H1 (cell line): Measurements from ENCODE around the gene OR56A5. TPM values are rescaled to one million over a fixed set of nuclear protein-coding genes. Genes with fewer than 3 reads are reported as not detected.

Experiments used
- CTCF ChIA-PET: fragments of 300-600 bp; sonication (Branson Sonifier 250); formaldehyde crosslinking; loops from one replicate; lab custom pipeline; 2021; ENCODE audit not compliant: partially characterized antibody; lab: Charles Lee
- POLR2A ChIA-PET: fragments of 300-600 bp; sonication (Branson Sonifier 250); formaldehyde crosslinking; loops from one replicate; lab custom pipeline; 2021; ENCODE audit warnings: inconsistent platforms; ENCODE audit not compliant: partially characterized antibody; lab: Charles Lee
- DNase-seq, 2 experiments: peaks; one replicate each; pipeline versions ENCODE4 v3.0.0 to v3.0.0-alpha.2; 2010 to 2022; ENCODE audit warnings: low spot score in 2 of 2, low read depth in 1 of 2, mixed read lengths in 1 of 2
- FAIRE-seq: peaks from 2 replicates; lab custom pipeline; 2011; peaks lifted over from hg19 to GRCh38; lab: Jason Lieb, UNC
- H2AFZ ChIP-seq: 2 replicates; pipeline ENCODE4 v1.8.1; 2012; ENCODE audit warnings: low read length, inconsistent platforms
- H2AK5ac ChIP-seq: 2 replicates; pipeline ENCODE4 v1.6.1; 2013; ENCODE audit warnings: low read depth, low read length
- H2BK120ac ChIP-seq: replicated peaks from 2 replicates; pipeline ENCODE3; 2013; ENCODE audit warnings: low read depth, low read length, inconsistent platforms
- H2BK12ac ChIP-seq: 2 replicates; pipeline ENCODE4 v1.6.1; 2013; ENCODE audit warnings: low read depth, low read length
- H2BK15ac ChIP-seq: 2 replicates; pipeline ENCODE4 v1.6.1; 2013; ENCODE audit warnings: low read length
- H2BK20ac ChIP-seq: 2 replicates; pipeline ENCODE4 v1.6.1; 2013; ENCODE audit warnings: low read length
- H2BK5ac ChIP-seq: 2 replicates; pipeline ENCODE4 v1.6.1; 2013; ENCODE audit warnings: low read depth, low read length
- H3K14ac ChIP-seq: 2 replicates; pipeline ENCODE4 v1.6.1; 2013; ENCODE audit warnings: inconsistent platforms; ENCODE audit not compliant: insufficient read length
- H3K18ac ChIP-seq: 2 replicates; pipeline ENCODE4 v1.6.1; 2013; ENCODE audit warnings: low read length; ENCODE audit errors: extremely low read depth
- H3K23ac ChIP-seq: 2 replicates; pipeline ENCODE4 v1.6.1; 2013; ENCODE audit warnings: inconsistent platforms; ENCODE audit not compliant: insufficient read length
- H3K23me2 ChIP-seq: 2 replicates; pipeline ENCODE4 v1.6.1; 2013; ENCODE audit warnings: low read depth, low read length
- H3K27ac ChIP-seq: 2 replicates; pipeline ENCODE4 v1.6.1; 2011; ENCODE audit warnings: low read depth, low read length, inconsistent platforms
- H3K27me3 ChIP-seq, 4 experiments: replicated peaks in 1 of 4; 1 replicate in 1 of 4; 2 replicates in 3 of 4; pipeline versions ENCODE4 v1.6.1 to v1.8.1; 2011 to 2013; ENCODE audit warnings: low read length in 3 of 4, mild to moderate bottlenecking in 3 of 4, inconsistent platforms in 2 of 4, mixed read lengths in 2 of 4, moderate library complexity in 1 of 4; ENCODE audit not compliant: control insufficient read depth in 3 of 4, insufficient read depth in 3 of 4; ENCODE audit errors: extremely low read depth in 1 of 4
- H3K36me3 ChIP-seq, 4 experiments: 2 replicates each; pipeline versions ENCODE4 v1.6.1 to v1.8.1; 2011 to 2013; ENCODE audit warnings: mild to moderate bottlenecking in 4 of 4, low read length in 3 of 4, moderate library complexity in 2 of 4, control low read depth in 1 of 4, inconsistent platforms in 1 of 4; ENCODE audit not compliant: insufficient read depth in 4 of 4, control insufficient read depth in 2 of 4
- H3K4ac ChIP-seq: replicated peaks from 2 replicates; pipeline ENCODE3; 2013; ENCODE audit warnings: low read length, low read depth, mixed read lengths, inconsistent platforms; ENCODE audit not compliant: insufficient read length
- H3K4me1 ChIP-seq, 4 experiments: replicated peaks in 1 of 4; 1 replicate in 1 of 4; 2 replicates in 3 of 4; pipeline versions ENCODE4 v1.6.1 to v1.8.1; 2011 to 2013; ENCODE audit warnings: low read length in 3 of 4, inconsistent platforms in 2 of 4, mixed read lengths in 1 of 4; ENCODE audit not compliant: insufficient read depth in 4 of 4, control insufficient read depth in 3 of 4
- H3K4me2 ChIP-seq, 2 experiments: 2 replicates each; pipeline versions ENCODE4 v1.6.1 to v1.8.1; 2011 to 2013; ENCODE audit warnings: low read depth in 2 of 2, low read length in 2 of 2, control low read depth in 1 of 2, inconsistent platforms in 1 of 2, mild to moderate bottlenecking in 1 of 2; ENCODE audit not compliant: insufficient read depth in 1 of 2
- H3K4me3 ChIP-seq, 4 experiments: fragments of 200-600, 300-600 bp in 1 of 4; sonication (generic), shearing (Covaris generic), sonication (Bioruptor Twin) in 1 of 4; 2 replicates each; pipeline versions ENCODE4 v1.5.1 to v1.8.1; 2011 to 2016; ENCODE audit warnings: low read length in 4 of 4, low read depth in 3 of 4, control low read depth in 2 of 4, inconsistent platforms in 2 of 4, mild to moderate bottlenecking in 2 of 4, mixed read lengths in 1 of 4, moderate library complexity in 1 of 4; ENCODE audit not compliant: insufficient read depth in 2 of 4; ENCODE audit errors: extremely low read depth in 1 of 4
- H3K56ac ChIP-seq: replicated peaks from 2 replicates; pipeline ENCODE3; 2013; ENCODE audit warnings: low read depth, mild to moderate bottlenecking, mixed read lengths, low read length, inconsistent platforms; ENCODE audit not compliant: insufficient read length
- H3K79me1 ChIP-seq: 2 replicates; pipeline ENCODE4 v1.6.1; 2013; ENCODE audit warnings: low read depth, low read length, control low read depth
- H3K79me2 ChIP-seq, 2 experiments: 2 replicates each; pipeline versions ENCODE4 v1.6.1 to v1.8.1; 2012 to 2013; ENCODE audit warnings: low read length in 2 of 2, mild to moderate bottlenecking in 2 of 2, inconsistent platforms in 1 of 2; ENCODE audit not compliant: insufficient read depth in 2 of 2, control insufficient read depth in 1 of 2
- H3K9ac ChIP-seq, 4 experiments: replicated peaks in 1 of 4; 1 replicate in 1 of 4; 2 replicates in 3 of 4; pipeline versions ENCODE4 v1.6.1 to v1.8.1; 2011 to 2013; ENCODE audit warnings: low read depth in 3 of 4, low read length in 3 of 4, control low read depth in 2 of 4, mild to moderate bottlenecking in 2 of 4, moderate library complexity in 2 of 4, inconsistent platforms in 1 of 4; ENCODE audit errors: extremely low read depth in 1 of 4
- H3K9me3 ChIP-seq, 2 experiments: 2 replicates each; pipeline versions ENCODE4 v1.6.1 to v1.8.1; 2012 to 2013; ENCODE audit warnings: mild to moderate bottlenecking in 2 of 2, moderate library complexity in 2 of 2, control low read depth in 1 of 2, inconsistent platforms in 1 of 2, low read depth in 1 of 2, low read length in 1 of 2, mixed read lengths in 1 of 2; ENCODE audit not compliant: insufficient read depth in 2 of 2
- H4K20me1 ChIP-seq, 2 experiments: replicated peaks in 1 of 2; 2 replicates each; pipeline versions ENCODE3 to v1.8.1; 2011 to 2013; ENCODE audit warnings: inconsistent platforms in 2 of 2, low read length in 2 of 2, mild to moderate bottlenecking in 1 of 2; ENCODE audit not compliant: insufficient read depth in 2 of 2, control insufficient read depth in 1 of 2
- H4K5ac ChIP-seq: 2 replicates; pipeline ENCODE4 v1.6.1; 2013; ENCODE audit warnings: low read length, low read depth, mixed read lengths, inconsistent platforms; ENCODE audit not compliant: insufficient read length
- H4K8ac ChIP-seq: 2 replicates; pipeline ENCODE4 v1.8.0; 2013; ENCODE audit warnings: mild to moderate bottlenecking, moderate library complexity, low read length, inconsistent platforms; ENCODE audit not compliant: insufficient read depth; ENCODE audit errors: extremely low read depth
- H4K91ac ChIP-seq: replicated peaks from 2 replicates; pipeline ENCODE3; 2013; ENCODE audit warnings: low read length, mixed read lengths, inconsistent platforms; ENCODE audit not compliant: insufficient read length
- BCL11A ChIP-seq, 2 experiments: IDR thresholded peaks; one replicate each; pipeline ENCODE4 v1.6.1; 2011; ENCODE audit warnings: low read depth in 2 of 2, low read length in 2 of 2, mild to moderate bottlenecking in 2 of 2
- CBX5 ChIP-seq: fragments of 300-800, 300-1000 bp; sonication (generic); IDR thresholded peaks from 2 replicates; pipeline ENCODE4 v1.7.1; 2016; ENCODE audit warnings: antibody characterized with exemption, low read length, low read depth
- CEBPB ChIP-seq: IDR thresholded peaks from 2 replicates; pipeline ENCODE4 v1.6.1; 2012; ENCODE audit warnings: low read depth, low read length
- CREB1 ChIP-seq: IDR thresholded peaks from 2 replicates; pipeline ENCODE4 v1.6.1; 2012; ENCODE audit warnings: inconsistent platforms
- JUND ChIP-seq: IDR thresholded peaks from 2 replicates; pipeline ENCODE4 v1.6.1; 2011; ENCODE audit warnings: mild to moderate bottlenecking, improper control_type of control experiment, low read length
- KDM5A ChIP-seq: fragments of 200-600 bp; IDR thresholded peaks from 2 replicates; pipeline ENCODE4 v1.7.1; 2012; ENCODE audit warnings: mild to moderate bottlenecking, low read length, inconsistent platforms, mixed read lengths
- NRF1 ChIP-seq: IDR thresholded peaks from 2 replicates; pipeline ENCODE4 v1.6.1; 2011; ENCODE audit warnings: mild to moderate bottlenecking, low read depth, low read length, improper control_type of control experiment
- RXRA ChIP-seq: IDR thresholded peaks from 2 replicates; pipeline ENCODE4 v1.6.1; 2011; ENCODE audit warnings: low read depth, mild to moderate bottlenecking, low read length, moderate library complexity; ENCODE audit not compliant: insufficient read depth
- SRF ChIP-seq: IDR thresholded peaks from 2 replicates; pipeline ENCODE4 v1.6.1; 2011; ENCODE audit warnings: mild to moderate bottlenecking, low read depth, low read length, moderate library complexity
- TCF12 ChIP-seq: IDR thresholded peaks from 2 replicates; pipeline ENCODE4 v1.6.1; 2011; ENCODE audit warnings: low read depth, mild to moderate bottlenecking, low read length
- TEAD4 ChIP-seq: IDR thresholded peaks from 2 replicates; pipeline ENCODE4 v1.6.1; 2012; ENCODE audit warnings: low read depth, low read length, inconsistent platforms, mixed read lengths
- YY1 ChIP-seq: IDR thresholded peaks from 2 replicates; pipeline ENCODE4 v1.6.1; 2011; ENCODE audit warnings: low read depth, mild to moderate bottlenecking, low read length
- WGBS, 2 experiments: shearing (Covaris generic) in 1 of 2; methylation state at CpG; one replicate each; pipeline versions ENCODE4 v1.1.6 to v1.1.7; 2013 to 2015; ENCODE audit warnings: low lambda C conversion rate in 2 of 2, mixed read lengths in 2 of 2, inconsistent platforms in 1 of 2, low coverage in 1 of 2, missing lambda C conversion rate in 1 of 2; ENCODE audit not compliant: insufficient replicate concordance in 2 of 2, insufficient coverage in 1 of 2, insufficient read length in 1 of 2; ENCODE audit errors: extremely low coverage in 1 of 2, missing lambda C conversion rate in 1 of 2; 5-methylcytosine and 5-hydroxymethylcytosine counted together
- polyA plus RNA-seq, 7 experiments: library from polyadenylated mRNA; depleted of rRNA in 3 of 7; stranded (reverse) in 5 of 7; unstranded in 2 of 7; fragments of >200 nt in 5 of 7; fragments of 200-250 nt in 2 of 7; gene quantifications; 1 replicate in 5 of 7; 2 replicates in 1 of 7; 4 replicates in 1 of 7; pipeline versions ENCODE4 v1.2.1 to v1.2.3, GENCODE V29; 2011 to 2013; ENCODE audit warnings: missing spikeins in 2 of 7, mixed read lengths in 2 of 7
- total RNA-seq: library from RNA; stranded (reverse); fragmentation: NEBNext Ultra II Directional; extraction: Animal tissue kit (Norgen Biotek cat#: 25700); gene quantifications from 2 replicates; pipeline ENCODE4 v1.2.1, GENCODE V29; 2021

Gene OR56A5
- total and polyA plus RNA-seq, 2 of the 8 experiments (the other 6 are each of a cell fraction or from before 2014, with no cell fraction given): 0.14 TPM; not detected in 1

GRCh38 chr11:5932671-5933070 lies 35.6 kb downstream of the OR56A5 start:
- FAIRE-seq: no peak

More at GRCh38 chr11:5932671-5933070, 35.6 kb downstream of the OR56A5 start:
- Histone ChIP-seq H2BK5ac (no peak overlapping the region), H4K8ac (no peak overlapping the region), H3K36me3 (no peaks in the 10 kb centered on the region), H2AK5ac (no peak overlapping the region), H4K20me1 (no peaks in the 10 kb centered on the region)
- TF ChIP-seq TEAD4 (no peak), CEBPB (no peak), NRF1 (no peak), SRF (no peak), KDM5A (no peak), JUND (no peak), RXRA (no peak), BCL11A (IDR thresholded peaks at IDR 0.05; ENCODE audit: low read depth in 2 of 2, low read length in 2 of 2) (no peak), TCF12 (no peak), CBX5 (no peak), YY1 (no peak), CREB1 (no peak)
- TF ChIP-seq, all 59 proteins: peak for 0
- ChIA-PET POLR2A (no interaction called here), CTCF (no interaction called here)
- Histone ChIP-seq H3K4me3 (no peak overlapping the region), H2AFZ (no peak overlapping the region), H3K14ac (no peak overlapping the region), H3K18ac (no peak overlapping the region), H3K23me2 (0 out of 2 replicates have a peak, but pooled peaks cover 1% of the 10 kb centered on the region), H3K79me2 (no peaks in the 10 kb centered on the region), H4K5ac (no peak overlapping the region), H2BK20ac (no peak overlapping the region), H3K4me2 (no peak overlapping the region), H3K56ac (no peak overlapping the region), H3K4ac (no peak overlapping the region), H3K27ac (no peak overlapping the region), H2BK15ac (no peak overlapping the region), H2BK12ac (no peak overlapping the region), H2BK120ac (no peak overlapping the region), H3K9ac (no peak overlapping the region), H3K27me3 (no peaks in the 10 kb centered on the region; a peak in 2 of 7 replicates), H3K79me1 (no peaks in the 10 kb centered on the region), H3K4me1 (no peaks in the 10 kb centered on the region), H3K9me3 (peaks cover 0 to 10% of the 10 kb centered on the region in 2 experiments; a peak in 2 of 4 replicates), H3K23ac (no peak overlapping the region), H4K91ac (no peak overlapping the region)
- no peak for DNase-seq
- 93% methylated on average over 11 of the region's 11 CpGs; no CpG with 5 or more reads in 1 of the 2 experiments for WGBS, 2 experiments
